Measurements from ENCODE around the gene LTBR. TPM values are rescaled to one million over a fixed set of nuclear protein-coding genes. Genes with fewer than 3 reads are reported as not detected.

The LTBR gene
- total RNA-seq, 1 experiment from 2014 or later = 61.5 TPM

DNA sequence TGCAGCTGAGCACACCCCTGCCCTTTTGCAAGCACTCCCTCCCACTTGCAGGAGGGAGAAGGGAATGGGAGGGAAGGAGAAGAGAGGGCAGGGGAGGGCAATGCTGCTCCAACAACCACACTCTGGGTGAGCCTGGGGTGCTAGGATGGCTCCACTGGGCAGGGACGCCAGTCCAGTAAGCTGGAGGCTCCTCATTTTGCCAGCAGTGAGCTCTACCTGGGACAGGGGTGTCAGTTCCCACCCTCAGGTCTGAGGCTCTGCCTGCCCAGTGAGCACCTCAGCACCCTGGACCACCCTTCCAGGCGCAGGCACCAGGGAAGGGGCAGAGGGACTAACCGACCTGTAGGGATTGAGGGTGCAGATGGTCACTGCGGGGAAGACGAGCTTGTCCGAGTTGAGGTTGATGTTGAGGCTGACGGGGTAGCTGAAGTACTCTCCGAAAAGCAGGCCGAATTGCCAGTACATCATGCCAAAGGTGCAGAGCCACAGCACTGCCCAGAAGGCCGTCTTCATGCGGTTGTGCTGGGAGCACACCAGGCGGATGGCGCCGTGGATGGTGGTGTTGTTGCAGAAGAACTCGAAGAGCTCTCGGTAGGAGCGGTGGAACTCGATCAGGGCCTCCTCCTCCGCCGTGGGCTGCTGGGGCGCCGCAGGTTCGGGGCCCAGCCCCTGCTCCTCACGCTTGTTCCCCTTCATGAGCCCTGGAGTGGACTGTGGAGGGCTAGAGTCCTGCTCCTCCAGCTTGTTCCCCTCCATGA lies 9.8 kb upstream of the LTBR start:
- H3K27me3 ChIP-seq = no peaks in the 10 kb centered on the region
- no peaks in the 10 kb centered on the region for H3K9me3 ChIP-seq
- no peaks in the 10 kb centered on the region for H3K36me3 ChIP-seq
- no peak for DNase-seq
- no peak overlapping the region for H3K4me3 ChIP-seq

DNA sequence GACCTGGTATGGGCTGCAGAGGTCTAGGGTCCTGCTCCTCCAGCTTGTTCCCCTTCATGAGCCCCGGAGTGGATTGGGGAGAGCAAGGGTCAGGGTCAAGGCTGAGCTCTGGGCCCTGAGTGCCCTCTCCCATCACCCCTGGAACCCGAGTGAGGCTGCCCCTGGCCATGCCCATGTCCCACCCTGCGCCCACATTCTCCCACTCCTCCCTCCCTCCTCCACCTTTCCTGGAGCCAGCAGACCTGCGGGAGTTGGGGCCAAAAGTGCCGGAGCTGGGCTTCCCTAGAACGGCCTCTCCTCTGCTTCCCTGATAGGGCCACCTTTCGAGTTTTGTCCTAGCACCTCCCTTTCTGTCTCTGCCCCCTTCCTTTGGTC lies 9.2 kb upstream of the LTBR start:
- DNase-seq = no peak
- Histone ChIP-seq H3K27me3 (no peaks in the 10 kb centered on the region), H3K9me3 (no peaks in the 10 kb centered on the region), H3K36me3 (no peaks in the 10 kb centered on the region), H3K4me3 (no peak overlapping the region)

DNA sequence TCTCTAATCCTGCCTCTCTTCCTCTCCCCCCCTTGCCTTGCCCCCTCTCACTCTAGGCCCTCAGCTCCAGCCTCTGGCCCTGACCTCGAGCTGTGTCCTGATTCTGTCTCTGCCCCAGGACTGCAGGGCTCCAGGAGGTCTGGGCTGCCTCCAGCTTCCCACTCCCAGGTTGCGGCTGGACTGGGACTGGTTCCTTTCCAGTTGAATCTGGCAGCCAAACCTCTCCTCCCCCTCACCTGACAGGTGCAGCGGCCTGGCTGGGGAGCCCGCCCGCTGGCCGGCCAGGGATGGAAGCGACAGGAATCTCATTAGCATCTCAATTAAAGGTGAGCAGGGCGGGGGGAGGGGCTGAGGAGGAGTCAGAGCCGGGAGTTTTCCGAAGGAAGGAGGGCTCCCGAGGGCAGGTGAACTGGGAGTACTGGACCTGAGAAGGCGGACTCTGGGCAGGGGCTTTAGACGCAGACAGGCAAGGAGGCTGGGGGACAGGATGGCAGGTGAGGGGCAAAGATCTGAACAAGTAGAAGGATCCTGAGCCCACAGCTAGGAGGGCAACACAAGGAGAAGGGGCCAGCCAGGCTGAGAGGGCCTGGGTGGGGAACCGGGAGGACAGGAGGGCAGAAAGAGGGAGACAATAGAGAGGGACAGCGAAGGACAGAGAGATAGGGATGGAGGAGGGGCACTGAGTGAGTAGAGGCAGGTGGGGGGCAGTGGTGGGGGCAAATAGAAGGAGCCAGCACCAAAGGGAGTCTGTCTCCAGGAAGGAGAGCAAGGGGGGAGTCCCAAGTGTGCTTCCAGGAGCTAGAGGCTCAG lies 8.5 kb upstream of the LTBR start, which contains the start of gene SCNN1A:
SCNN1A (minus strand) TSS at position 295 of the 810 bp plus-strand sequence. CDS start 780 bp downstream, outside the sequence.
- H3K4me3 ChIP-seq = 0 out of 2 replicates have a peak within 1 kb of the TSS, but pooled peaks have one; percentile 3
- H3K27me3 ChIP-seq = no peaks in the 10 kb centered on the region
- DNase-seq = no peak

DNA sequence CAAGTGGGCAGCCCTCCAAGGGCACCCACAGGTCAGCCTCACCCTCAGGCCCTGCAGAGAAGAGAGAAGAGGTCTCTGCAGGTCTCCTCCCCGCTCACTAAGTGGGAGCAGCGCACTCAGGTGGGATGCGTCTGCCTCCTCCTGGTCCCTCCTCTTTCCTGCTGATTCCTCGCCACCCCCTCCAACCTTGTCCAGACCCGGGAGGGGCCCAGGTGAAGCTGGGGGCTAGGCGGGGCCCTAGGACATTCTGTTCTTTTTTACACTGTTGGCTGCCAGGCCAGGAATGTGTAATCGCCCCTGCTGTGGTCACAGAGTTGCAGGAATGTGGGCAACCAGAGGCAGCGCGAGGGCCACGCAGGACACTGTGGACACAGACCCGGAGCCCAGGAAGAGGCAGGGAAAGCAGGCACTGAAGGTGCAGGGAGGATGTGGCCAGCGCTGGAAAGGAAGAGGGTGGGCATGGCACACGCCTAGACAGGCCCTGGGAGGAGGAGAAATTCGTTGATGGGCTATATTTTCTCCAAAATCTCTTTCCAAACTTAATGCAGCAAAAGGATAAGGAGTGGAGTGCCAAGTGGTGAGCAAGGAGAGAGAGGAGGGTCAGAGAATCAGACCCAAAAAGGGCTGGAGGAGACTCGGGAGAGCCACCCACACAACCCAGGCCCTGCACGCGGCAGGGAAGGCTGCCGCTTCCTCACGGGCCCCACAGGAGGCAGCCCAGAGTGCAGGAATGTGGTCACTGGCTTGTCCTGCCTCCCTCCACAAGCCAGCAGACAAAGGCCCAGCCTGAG lies 7.7 kb upstream of the LTBR start:
- Histone ChIP-seq H3K36me3 (no peaks in the 10 kb centered on the region), H3K4me3 (0 out of 2 replicates have a peak overlapping the region, but pooled peaks have one; percentile 3), H3K9me3 (no peaks in the 10 kb centered on the region), H3K27me3 (no peaks in the 10 kb centered on the region)
- peak; percentile 93 for DNase-seq

More for the DNA sequence above, 8.5 kb upstream of the LTBR start, which contains the start of gene SCNN1A:
- H3K9me3 ChIP-seq = no peaks in the 10 kb centered on the region
- H3K36me3 ChIP-seq = no peaks in the 10 kb centered on the region

DNA sequence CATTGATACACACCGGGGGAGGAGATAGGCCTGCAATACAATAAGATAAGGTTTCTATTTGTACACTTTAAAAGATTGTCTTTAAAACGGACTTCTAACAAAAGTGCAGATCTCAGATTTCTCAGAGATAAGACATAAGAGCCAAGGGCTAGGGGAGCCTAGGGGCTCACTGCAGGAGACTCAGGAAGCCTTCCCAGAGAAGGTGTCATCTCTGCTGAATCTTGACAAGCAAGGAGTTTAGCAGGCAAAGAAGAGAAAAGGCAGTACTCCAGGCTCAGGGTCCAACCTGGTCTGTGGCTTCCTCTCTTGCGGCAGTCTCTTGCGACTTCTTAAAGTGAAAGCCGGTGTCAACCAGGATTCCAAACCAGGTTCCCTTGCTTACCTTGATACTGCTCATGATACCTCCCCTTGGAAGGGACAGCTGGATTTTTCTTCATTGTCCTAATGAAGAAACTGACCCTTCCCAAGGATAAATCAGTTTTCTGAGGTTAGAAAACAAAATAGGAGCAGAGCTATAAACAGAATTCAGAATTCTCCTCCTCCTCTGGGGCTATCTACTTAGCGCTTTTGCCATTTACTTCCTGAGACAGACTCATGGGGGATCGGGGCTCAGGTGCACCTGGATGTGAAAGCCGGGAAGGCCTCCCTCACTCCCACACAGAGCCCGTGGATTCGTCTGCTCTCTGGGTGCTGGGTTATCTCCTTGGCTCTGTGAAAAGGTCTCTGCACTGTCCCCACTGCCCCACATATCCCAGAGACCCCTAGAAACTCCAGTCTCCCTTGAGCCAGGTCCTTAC lies 6.9 kb upstream of the LTBR start:
- no peak overlapping the region for H3K4me3 ChIP-seq

DNA sequence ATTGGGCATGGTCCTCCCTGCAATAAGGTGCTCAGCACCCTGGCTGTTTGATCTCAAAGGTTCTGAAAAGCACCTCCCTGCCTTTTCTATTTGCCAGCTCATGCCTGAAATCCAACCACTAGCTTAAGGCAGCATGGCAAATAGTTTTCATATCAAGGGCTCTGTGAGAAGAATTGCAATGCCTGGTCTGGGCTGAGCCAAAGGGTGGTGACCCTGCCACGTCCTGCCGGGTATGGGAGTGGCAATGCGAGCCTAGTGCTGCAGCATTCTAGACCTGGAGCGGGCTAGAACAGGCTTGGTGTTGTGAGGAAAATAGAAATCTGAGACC lies 6.3 kb upstream of the LTBR start:
- H3K4me3 ChIP-seq = no peak overlapping the region
- H3K9me3 ChIP-seq = no peaks in the 10 kb centered on the region
- no peaks in the 10 kb centered on the region for H3K36me3 ChIP-seq
- DNase-seq = peak; percentile 24
- no peaks in the 10 kb centered on the region for H3K27me3 ChIP-seq

More for the DNA sequence above, 6.9 kb upstream of the LTBR start:
- no peaks in the 10 kb centered on the region for H3K9me3 ChIP-seq
- H3K36me3 ChIP-seq = no peaks in the 10 kb centered on the region
- no peaks in the 10 kb centered on the region for H3K27me3 ChIP-seq
- DNase-seq = no peak

DNA sequence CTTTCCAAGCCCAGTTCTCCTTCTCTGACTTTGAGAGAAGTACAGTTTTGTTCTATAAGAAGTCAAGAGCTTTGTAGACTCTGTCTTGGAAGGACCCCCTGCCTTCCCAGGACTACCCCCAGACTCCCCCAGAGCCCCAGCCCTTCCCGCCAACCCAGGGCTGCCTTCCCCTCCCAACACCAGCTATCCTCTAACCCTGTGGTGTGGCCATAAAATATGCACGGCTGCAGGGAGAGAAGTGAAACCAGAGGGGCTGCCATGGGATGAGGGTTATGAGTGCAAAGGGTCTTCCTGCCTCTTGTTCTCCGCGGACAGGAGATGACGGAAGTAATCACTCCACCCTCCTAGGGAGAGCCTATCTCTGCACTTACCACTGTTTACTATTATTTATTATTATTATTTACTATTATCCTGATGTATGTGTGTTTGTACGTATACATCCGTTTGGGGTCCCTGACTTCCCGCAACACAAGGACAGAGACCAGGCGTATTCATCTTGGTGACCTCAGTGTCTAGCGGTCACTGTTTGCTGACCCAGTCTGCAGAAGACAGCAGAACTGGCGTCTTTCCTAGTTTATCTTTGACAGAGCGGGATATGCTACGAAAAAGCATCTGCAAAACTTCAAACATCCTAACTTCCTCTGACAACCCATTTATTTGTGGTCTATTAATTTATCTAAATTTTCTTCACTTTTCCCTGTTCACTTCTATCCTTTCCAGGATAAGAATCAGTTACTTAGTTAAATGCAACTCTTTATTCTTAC lies 5.1 kb upstream of the LTBR start:
- H3K36me3 ChIP-seq = no peaks in the 10 kb centered on the region
- no peak overlapping the region for H3K4me3 ChIP-seq
- H3K27me3 ChIP-seq = no peaks in the 10 kb centered on the region
- no peak for DNase-seq
- H3K9me3 ChIP-seq = no peaks in the 10 kb centered on the region

DNA sequence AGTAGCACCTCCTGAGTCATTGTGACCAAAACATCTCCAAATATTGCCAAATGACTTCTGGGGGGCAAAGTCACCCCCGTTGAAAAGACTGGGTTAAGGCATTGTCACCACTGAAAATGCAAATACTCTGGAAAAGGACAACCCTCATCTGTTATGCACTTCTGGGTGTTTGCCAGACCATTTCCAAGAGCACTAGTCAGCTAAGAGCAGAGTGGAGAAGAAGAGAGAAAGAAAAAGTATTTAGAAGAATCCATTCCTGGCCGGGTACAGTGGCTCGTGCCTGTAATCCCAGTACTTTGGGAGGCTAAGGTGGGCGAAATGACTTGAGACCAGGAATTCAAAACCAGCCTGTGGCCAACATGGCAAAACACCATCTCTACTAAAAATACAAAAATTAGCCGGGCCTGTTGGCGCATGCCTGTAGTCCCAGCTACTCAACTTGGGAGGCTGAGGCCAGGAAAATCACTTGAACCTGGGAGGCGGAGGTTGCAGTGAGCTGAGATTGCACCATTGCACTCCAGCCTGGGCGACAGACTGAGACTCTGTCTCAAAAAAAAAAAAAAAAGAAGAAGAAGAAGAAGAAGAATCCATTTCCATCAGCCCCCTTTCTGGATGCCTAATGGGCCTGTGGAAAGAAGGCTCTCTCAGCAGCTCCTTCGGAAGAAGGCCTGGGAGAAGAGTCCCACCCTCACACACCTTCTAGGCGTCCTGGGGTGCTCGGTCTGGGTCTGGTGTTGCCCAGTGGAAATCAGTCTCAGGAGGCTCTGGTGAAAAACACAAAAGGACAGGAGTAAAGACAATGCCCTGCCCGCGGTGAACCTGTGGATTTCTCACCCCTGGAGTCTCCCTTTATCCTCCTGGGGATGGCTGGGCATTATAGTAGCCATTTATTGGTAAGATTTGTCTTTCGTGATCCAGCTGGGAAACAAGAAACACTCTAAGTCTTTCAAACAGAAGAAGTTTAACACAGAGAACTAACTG lies 3.5 kb upstream of the LTBR start:
- DNase-seq = no peak
- no peaks in the 10 kb centered on the region for H3K9me3 ChIP-seq
- peaks cover 10% of the 10 kb centered on the region for H3K36me3 ChIP-seq
- H3K4me3 ChIP-seq = no peak overlapping the region
- no peaks in the 10 kb centered on the region for H3K27me3 ChIP-seq

DNA sequence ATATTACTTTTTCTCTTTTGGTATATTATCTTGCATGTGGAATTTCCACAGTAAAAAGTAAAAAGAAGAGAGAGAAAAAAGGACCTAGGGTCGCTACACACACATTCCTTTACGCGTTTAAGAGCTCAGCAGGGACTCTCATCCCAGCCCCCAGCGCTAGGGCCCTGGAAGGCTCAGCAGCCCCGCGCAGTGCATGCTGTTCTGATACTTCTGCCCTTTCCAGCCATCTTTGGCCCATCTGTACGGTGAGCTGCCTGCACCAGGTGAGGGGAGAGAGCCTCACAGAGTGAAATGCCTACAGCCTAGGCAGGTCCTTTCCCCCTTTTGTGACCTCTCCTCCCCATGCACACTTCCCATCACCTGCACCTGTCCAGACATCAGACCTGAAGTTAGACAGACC lies 1.6 kb upstream of the LTBR start:
- H3K4me3 ChIP-seq = no peak overlapping the region
- DNase-seq = no peak

DNA sequence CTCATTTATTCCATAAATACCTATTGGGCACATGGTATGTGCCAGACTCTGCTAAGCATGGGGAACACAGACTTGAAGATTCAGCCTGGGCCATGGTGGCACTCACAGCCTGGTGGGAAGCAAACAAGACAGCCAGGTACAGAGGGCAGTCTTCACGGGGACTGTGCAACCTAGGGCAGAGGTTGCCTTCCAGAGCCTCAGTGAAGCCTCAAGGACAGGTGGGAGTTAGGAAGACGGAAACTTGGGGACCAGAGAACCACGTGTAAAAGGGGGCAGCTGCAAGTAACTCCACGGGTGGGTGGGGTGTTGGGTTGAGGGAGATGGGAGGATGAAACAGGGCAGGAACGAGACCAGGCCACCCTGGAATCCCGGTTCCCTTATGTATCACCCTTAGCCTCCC lies 980 bp upstream of the LTBR start:
- H3K4me3 ChIP-seq = peak overlapping the region; percentile 86
- no peaks in the 10 kb centered on the region for H3K9me3 ChIP-seq
- H3K27me3 ChIP-seq = no peaks in the 10 kb centered on the region
- H3K36me3 ChIP-seq = peaks cover 32% of the 10 kb centered on the region
- DNase-seq = no peak

More for the DNA sequence above, 1.6 kb upstream of the LTBR start:
- peaks cover 26% of the 10 kb centered on the region for H3K36me3 ChIP-seq
- H3K9me3 ChIP-seq = no peaks in the 10 kb centered on the region
- no peaks in the 10 kb centered on the region for H3K27me3 ChIP-seq

DNA sequence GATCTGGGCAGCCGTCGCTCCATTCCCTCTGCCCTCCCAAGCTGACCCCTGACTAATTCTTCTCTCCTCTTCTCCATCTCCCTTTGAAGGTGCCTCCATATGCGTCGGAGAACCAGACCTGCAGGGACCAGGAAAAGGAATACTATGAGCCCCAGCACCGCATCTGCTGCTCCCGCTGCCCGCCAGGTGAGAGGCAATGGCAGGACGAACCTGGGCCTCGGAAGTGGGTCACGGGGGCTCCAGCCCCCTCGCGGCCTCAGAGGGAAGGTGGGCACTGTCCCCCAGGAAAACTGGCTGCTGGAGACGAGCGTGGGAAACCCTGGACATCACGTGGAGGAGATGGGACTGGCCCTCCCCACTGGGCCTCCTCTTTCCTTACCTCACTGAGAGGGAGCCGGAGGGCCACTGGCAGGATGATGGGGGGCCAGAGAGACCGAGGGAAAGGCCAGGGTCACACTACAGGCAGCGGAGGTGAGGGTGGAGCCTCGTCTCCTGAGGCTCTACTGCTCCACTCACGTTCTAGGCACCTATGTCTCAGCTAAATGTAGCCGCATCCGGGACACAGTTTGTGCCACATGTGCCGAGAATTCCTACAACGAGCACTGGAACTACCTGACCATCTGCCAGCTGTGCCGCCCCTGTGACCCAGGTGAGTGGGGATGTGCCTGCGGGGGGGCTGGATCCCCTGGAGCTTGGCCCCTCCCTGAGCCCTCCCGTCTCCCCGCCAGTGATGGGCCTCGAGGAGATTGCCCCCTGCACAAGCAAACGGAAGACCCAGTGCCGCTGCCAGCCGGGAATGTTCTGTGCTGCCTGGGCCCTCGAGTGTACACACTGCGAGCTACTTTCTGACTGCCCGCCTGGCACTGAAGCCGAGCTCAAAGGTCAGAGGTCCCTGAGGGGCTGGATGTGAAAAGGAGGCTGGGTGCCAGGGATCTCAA lies 806 bp downstream of the LTBR start:
- peak; percentile 27 for DNase-seq
- peaks cover 47% of the 10 kb centered on the region for H3K36me3 ChIP-seq
- H3K4me3 ChIP-seq = peak overlapping the region; percentile 86
- no peaks in the 10 kb centered on the region for H3K9me3 ChIP-seq
- H3K27me3 ChIP-seq = no peaks in the 10 kb centered on the region

DNA sequence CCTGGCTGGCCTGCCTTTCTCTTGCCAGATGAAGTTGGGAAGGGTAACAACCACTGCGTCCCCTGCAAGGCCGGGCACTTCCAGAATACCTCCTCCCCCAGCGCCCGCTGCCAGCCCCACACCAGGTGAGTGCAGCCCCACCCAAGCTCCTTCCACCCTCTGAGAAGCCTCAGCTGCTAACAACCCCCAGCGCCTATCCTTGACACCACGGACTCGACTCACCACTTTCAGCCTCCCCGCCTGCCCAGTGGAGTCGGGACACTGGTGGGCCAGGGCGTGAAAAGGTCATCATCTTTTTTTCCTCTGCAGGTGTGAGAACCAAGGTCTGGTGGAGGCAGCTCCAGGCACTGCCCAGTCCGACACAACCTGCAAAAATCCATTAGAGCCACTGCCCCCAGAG lies 2.1 kb downstream of the LTBR start:
- peaks cover 56% of the 10 kb centered on the region for H3K36me3 ChIP-seq
- H3K9me3 ChIP-seq = no peaks in the 10 kb centered on the region
- no peak for DNase-seq
- no peak overlapping the region for H3K4me3 ChIP-seq
- H3K27me3 ChIP-seq = no peaks in the 10 kb centered on the region

DNA sequence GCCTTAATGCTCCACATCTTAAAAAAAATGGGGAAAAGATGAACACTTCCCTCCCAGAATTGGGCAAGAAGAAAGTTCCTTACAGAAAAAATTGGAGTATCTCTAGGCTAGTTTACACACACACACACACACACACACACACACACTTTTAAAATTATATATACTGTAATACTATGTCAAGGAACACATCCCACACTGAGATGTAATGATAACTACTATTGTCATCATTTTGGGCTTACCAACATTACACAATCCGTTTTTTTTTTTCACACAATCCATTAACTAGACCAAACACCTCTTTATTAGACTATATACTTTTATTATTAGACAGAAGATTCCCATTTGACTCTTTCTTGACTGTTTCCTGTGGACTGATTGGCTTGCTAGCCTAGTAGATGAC lies 2.5 kb downstream of the LTBR start:
- Histone ChIP-seq H3K9me3 (no peaks in the 10 kb centered on the region), H3K36me3 (peaks cover 60% of the 10 kb centered on the region), H3K4me3 (no peak overlapping the region), H3K27me3 (no peaks in the 10 kb centered on the region)
- DNase-seq = no peak

DNA sequence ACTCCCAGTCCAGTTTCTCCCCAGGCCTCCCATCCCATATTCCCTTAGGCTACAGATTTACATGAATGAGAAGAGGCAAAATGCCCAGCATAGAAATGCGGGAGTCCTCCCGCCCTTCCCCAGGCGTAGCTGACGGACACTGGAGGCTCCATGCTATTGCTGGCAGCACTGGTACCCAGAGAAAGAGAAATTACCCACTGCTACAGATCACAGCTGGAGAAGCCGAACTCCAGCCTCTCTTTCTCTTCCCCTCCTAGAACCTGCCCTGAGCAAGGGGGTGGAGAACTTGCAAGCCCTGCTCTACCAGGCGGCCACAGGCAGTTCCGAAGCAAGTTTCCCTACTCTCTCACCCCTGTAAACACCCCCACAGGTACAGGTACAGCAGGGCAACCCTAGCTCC lies 3.6 kb downstream of the LTBR start:
- no peak for DNase-seq
- H3K27me3 ChIP-seq = no peaks in the 10 kb centered on the region
- H3K4me3 ChIP-seq = no peak overlapping the region
- no peaks in the 10 kb centered on the region for H3K9me3 ChIP-seq
- H3K36me3 ChIP-seq = peaks cover 65% of the 10 kb centered on the region

All from MG63 (cell line).